Ureter (tissue), 1 donor: Measurements from ENCODE around the gene ERC1. TPM values are rescaled to one million over a fixed set of nuclear protein-coding genes. Genes with fewer than 3 reads are reported as not detected.
A peak's percentile ranks its signal among the peaks of the same experiment; 100 is the strongest.

Experiments
- DNase-seq: peaks from one replicate; pipeline ENCODE4 v3.0.0-alpha.2; 2020; ENCODE audit warnings: low spot score
- total RNA-seq: library from RNA; stranded (reverse); gene quantifications from one replicate; pipeline ENCODE4 v1.2.4, GENCODE V29; 2023
- donor health status: DM: yes; HTN: yes; CAD: no.

The ERC1 gene
- total RNA-seq, 1 donor from 2014 or later = 99.2 TPM

DNA sequence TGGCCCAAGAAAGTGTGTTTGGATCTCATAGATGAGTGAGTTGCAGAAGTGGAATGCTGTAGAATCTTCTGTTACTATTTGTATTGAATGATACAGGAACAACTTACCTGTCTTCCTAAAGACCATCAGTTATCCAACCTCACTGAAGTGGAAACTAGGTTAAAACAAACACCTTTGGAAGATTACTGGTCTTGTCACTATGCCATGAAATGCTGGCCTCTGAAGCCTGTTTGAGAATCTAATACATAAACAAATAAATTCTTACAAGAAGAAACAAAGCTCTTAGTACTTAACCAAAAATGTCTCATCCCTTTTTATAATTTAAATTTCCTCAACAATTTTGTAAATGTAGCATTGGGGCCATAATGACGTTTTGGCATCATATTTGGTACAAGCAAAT, 448.2 kb downstream of the ERC1 start:
- DNase-seq = no peak

DNA sequence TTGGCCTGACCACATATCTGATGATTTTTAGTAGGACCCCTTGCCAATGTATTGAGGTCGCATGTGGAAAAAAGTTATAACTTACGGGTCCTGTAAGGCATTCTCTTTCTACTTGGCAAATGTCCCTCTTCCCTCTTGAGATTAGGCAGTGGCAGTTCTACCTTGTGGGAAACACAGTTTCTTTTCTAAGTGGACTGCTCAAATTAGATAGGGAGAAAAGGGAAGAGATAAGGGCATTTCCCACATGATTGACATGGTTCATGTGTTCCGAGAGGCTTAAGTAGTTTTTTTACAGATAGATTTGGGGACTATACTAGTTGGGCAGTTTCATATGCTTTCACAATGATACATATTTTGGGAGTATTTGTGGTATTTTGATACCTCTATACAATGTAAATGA, 448.7 kb downstream of the ERC1 start:
- DNase-seq = no peak

DNA sequence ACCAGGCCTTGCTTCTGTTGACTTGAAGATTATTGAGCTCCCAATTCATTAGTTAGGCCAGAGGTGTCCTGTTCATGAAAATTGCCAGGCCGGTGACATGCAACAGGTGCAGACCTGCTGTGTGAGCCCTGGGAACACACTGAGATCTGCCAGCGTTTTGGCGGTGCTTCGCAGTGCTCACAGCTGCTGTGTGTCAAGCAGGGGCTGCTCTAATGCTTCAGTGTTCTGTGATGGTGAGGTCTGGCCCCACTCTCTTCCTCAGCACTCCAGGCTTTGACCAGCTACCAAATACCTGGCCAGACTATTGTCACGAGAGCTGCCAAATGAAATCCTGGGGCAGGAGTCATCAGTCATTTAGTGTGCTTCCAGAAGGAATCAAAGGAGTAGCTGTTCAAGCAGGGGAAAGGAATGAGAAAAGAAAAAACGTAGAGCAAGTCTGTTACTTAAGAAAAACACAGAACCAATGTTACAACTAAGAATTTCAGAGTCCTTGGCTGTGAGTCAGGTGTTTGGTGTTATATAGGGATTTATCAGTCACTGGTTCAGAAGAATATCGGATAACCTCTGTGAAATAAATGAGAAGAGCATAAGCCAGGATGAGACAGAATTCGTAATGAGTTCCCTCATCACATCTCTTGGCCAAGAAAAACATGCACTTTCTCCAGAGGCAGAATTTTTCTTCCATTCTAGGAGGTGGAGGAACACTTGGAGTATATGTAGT, 452.6 kb downstream of the ERC1 start:
- DNase-seq = no peak

DNA sequence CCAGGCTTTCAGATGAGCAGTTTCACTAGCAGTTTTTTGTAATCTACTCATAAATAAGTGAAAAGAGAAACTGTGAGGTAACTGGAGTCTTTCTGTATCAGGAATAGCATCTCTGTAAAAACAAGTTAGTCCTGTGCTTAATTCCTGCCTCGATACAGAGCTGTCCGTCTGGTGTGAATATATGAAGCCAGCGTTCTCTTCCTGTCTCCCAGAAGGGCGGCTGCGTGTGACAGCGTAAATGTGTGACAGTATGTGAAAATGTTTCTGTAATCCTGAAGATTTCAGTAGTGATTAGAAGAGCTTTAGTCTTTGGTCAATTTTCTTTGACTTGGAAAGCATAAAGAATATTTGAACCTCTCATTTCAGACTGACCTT, 453.1 kb downstream of the ERC1 start:
- no peak for DNase-seq

DNA sequence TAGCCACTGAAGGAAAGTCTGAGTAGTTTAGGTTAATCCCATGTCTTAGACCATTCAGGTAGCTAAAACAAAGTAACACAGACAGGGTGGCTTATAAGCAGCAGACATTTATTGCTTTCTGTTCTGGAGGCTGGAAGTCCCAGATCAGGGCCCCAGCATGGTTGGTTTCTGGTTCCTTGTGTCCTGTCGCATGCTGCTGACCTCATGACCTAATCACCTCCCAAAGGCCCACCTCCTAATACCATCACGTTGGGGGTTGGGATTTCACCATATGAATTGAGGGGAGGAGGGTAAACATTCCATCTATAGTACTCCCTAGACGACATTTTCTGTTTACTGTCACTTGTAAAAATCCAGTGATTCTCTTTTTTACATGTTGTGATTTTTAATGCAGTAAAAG, 454.8 kb downstream of the ERC1 start:
- DNase-seq = no peak

DNA sequence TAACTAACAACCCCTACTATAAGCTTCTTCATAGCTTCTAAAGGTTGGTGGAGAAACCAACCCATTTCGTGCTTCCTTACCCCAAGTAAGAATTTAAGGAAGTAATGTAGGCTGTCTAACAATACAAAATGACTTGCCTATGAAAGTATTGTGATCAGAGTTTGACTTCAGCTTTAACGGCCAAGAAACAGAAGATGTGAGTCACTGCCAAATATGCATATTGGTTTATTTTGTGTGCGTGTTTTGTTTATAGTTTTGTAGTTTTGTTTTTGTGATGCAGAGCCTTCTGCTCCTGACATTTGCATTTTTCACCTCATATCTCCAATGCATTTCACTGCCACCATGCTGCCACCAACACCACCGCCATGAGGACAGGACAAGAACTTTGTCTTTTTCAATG, 457.3 kb downstream of the ERC1 start:
- DNase-seq = no peak

DNA sequence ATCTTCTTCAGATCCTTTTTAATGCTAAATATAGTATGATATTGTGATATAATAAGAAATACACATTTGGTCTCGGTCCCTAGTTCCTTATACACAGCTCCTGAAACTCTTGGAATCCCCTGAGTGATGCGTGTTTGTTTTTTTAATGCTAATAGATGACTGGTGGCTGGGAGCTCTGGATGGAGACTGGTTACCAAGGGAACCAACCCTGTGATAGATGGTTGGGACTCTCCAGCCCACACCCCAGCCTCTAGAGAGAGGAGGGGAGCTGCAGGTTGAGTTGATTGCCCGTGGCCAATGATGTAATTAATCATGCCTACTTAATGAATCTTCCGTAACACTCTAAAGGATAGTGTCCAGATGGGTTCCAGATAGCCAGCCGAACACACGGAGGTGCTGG, 462.8 kb downstream of the ERC1 start:
- DNase-seq = no peak

DNA sequence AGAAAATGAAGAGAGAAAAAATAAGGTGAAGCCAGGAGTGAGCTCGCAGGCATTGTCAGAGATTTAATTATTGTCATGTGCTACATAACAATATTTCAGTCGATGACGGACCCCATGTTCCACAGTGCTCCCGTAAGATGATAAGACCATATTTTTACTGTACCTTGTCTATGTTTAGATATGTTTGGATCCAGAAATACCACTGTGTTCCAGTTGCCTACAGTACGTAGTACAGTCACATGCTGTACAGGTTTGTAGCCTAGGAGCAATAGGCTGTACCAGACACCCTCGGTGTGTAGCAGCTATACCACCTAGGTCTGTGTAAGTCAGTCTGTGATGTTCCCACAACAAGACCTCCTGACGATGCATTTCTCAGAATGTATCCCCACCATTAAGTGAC, 465.9 kb downstream of the ERC1 start:
- DNase-seq = no peak

DNA sequence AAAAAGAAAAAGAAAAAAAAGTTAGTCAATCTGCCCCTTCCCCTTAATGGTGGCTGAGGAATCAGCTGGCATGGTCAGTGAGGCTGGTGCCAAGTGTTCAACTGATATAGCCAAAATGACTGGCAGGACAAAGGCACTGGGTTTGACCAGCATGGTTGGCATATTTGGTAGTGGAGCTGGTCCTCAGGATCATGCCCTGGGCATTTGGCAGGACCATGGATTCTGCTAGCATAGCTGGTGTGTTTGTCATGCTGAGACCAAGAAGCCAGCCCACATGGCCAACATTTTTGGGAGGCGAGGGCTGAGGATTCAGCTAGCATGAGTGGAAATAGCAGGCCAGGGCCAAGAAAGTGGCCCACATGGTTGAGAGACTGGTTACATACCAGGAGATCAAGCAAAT, 466.9 kb downstream of the ERC1 start:
- DNase-seq = peak; percentile 47

DNA sequence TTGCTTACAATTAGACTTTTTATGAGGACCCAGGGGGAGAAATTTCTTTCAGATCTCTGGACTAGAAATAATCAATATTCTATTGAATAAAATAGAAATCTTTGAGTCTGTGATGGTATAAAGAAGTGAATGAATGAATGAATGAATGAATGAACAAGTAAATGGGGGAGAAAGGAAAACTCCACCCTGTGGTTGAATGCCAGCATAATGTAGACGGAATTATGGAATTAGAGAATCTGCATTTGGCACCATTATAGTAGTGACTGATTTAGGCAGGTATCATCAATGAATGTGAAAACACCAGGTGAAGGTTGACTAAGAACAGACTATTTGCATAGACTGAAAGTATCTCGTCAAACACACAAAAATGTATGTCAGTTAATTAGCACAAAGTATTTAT, 468.3 kb downstream of the ERC1 start:
- no peak for DNase-seq

DNA sequence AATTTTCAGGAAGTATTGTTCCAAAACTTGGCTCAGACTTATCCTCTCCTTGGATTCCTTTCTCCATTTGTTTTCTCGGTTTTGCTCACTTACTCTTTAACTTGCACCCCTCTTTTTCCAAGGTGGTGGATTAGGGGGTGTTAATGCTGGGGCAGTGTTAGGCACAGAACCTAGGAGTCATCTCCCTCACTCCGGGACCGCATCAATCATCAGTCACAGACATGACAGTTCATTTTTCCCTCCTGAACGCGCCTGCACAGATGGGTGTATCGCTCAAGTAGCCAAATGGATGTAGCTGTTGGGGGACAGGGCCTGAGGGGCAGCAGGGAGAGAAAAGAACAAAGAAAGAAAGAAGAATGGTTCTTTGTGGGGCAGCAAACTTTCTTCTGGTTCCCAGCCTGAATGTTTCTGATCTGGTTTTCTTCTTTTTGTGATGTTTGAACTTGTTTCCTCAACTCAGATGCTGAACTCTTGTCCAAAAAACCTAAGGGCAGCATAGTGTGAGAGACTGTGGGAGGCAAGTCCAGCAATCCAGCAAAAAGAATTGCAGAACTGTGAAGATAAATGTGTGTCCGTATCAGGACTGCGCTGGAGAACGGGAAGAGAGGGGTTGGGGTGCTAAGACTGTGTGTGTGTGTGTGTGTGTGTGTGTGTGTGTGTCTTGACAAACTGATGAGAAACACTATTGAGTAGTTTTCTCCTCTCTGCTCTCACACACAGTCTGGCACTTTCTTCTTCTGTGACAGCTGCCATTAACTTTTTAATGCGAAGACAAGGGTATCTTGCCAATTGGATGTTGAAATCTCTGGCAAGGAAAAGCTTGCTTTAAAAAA, 472.3 kb downstream of the ERC1 start:
- DNase-seq = no peak

DNA sequence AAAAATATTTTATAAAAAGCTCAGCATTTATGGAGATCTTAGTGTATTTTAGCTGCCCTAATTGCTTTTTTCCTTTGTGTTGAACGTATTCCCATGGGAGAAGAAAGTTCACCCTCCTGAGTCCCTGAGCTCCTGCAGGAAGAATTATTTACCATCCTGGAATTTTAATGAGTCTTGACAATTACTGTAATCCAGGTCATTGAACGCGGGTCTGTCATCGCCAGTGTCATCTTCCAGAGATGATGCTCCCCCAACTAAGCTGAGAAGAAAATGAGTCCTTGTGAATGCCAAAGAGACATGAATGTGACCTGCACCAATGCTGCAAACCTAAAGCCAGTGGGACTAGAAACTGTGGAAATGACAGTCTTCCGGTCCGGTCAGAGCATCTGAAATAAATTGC, 473.9 kb downstream of the ERC1 start:
- no peak for DNase-seq

DNA sequence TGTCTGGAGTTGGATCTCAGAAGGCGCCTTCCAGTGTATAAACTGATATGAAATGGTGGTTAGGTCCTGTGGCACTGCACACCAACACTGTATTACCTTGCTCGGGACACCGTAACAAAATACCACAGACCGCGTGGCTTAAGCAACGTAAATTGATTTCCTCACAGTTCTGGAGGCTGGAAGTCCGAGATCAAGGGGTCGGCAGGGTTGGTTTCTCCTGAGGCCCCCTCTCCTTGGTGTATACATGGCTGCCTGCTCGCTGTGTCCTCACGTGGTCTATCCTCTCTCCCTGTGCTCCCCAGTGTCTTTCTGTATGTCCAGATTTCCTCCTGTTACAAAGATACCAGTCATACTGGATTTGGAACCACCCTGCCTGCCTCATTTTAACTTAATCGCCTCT, 475.0 kb downstream of the ERC1 start:
- no peak for DNase-seq

DNA sequence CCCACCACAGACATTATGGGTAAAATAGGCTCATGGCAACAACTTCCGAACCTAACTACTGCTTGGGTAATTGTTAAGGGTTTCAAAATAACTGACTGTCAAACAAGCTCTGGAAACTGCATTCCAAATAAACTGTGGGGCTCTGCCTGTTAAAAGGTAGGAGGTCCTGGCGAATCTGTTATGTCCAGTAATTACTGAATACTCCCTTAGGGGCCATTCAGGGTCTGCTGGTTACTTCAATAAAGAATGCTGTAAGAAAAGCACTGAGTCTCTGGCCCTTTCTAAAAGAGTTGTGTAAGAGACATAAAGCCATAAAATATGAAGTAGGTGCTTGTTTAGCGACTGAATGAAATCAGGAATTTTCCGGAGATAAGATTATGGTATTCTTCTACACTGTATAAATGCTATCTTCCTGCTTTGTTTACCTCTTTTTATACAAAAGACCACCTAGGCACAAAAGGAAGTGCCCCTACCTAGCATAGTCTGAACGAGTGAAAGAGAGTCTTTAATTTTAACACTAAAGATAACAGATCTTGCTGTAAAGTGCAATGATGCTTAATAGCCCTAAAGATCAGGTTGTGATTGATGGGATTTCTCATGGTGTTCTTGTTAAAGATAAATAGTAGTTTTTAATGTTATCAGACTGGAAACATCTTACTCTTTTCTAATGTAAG, 475.6 kb downstream of the ERC1 start:
- no peak for DNase-seq

DNA sequence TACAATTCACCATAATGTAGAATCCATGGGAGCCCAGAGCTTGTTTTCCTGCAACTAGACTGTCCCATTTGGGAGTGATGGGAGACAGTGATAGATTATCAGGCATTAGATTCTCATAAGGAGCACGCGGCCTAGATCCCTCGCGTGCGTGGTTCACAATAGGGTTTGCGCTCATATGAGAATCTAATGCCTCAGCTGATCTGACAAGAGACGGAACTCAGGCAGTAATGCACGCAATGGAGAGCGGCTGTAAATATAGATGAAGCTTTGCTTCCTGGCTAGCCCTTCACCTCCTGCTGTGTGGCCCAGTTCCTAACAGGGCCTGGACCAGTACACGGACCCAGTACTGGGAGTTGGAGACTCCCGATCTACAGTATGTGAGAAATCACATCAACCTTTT, 476.7 kb downstream of the ERC1 start:
- DNase-seq = no peak

DNA sequence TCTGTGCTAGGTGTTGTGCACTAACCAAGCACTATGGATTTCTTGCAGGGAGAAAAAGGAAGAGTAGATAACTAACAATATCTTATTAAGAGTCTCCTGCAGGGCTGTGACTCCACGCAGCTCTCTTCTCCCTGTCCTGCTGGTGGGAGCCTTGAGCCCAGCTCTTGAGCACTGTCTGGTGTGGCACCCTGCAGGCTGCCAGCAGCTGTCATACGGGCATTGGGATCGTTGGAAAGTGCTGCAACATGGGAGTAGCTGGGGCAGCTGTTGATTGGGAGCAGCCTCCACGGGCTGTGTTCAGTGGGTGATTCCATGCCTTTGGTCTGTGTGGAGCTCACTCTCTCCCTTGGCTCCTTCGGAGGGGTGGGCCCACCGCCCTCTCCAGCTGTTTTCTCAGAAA, 478.0 kb downstream of the ERC1 start:
- DNase-seq = no peak

DNA sequence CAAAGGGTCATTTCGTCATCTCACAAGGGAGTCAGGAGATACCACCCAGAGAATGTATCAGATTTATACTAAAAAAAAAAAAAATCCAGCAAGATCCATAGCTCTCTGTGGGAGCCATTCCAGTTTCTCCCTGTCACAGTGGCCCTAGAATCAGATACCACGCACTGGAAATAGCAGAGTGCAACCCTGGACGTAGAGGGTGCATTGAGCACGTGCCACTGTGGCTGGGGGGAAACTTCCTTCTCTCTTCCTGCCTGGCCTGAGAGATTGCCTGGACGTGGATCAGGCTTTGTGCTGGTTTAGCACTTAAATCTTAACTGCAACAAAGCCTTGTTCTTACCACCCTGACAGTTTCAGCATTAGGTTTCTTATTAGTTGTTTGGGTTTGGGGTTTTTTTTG, 479.0 kb downstream of the ERC1 start:
- no peak for DNase-seq

DNA sequence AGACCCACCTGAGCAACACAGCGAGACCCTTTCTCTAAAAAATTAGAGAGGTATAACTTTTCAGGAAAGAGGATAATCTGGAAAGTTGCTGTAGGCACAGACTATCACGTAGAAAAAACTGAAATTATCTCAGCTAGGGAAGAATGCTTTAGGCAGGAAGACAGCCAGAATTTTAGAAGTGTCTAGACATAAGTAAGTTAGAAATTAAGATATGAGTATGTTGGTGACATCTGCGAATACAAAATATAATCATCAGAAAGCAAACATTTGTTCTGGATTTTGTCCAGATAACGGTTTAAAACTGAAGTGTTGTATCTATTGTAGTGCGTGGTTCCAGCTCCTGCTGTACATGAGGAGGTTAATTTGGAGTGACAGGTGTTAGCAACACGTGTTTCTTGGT, 480.2 kb downstream of the ERC1 start:
- no peak for DNase-seq

DNA sequence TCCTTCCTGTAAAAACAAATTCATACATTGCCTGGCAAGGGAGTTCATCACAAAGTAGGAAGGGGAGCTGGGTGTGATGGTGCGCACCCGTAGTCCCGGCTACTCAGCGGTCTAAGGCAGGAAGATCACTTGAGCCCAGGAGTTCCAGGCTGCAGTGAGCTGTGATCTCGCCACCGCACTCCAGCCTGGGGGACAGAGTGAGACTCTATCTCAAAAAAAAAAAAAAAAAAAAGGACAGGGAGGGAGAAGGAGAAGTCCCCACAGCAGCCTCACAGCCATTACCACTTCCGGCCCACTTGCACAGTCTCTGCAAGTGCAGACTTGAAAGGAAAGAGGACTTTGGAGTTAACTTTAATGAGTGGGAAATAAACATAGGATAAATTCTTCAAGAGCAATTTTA, 482.4 kb downstream of the ERC1 start:
- no peak for DNase-seq

DNA sequence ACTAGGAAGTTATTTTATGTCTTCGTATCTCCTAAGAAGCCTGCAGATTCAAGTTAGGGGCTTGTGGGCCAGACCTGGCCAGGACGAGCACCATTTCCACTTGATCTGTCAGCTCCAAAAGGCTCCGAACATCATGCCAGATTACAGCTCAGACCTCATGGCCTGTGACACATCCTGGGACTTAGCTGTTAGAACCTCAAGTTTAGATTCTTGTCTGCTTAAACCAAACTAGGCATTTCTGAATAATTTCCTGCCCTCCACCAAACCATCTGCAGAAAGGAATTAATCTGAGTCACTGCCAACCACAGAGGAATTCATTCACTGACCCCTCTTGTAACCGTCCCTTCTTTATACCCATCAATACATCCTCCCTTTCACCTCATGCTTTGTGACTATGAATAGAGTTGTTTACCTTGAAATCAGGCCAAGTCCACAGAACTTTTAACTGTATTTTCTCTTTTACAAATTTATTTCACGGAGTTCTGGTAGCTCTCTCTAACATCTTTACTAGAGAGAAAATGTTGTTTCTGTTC, 483.1 kb downstream of the ERC1 start:
- no peak for DNase-seq

DNA sequence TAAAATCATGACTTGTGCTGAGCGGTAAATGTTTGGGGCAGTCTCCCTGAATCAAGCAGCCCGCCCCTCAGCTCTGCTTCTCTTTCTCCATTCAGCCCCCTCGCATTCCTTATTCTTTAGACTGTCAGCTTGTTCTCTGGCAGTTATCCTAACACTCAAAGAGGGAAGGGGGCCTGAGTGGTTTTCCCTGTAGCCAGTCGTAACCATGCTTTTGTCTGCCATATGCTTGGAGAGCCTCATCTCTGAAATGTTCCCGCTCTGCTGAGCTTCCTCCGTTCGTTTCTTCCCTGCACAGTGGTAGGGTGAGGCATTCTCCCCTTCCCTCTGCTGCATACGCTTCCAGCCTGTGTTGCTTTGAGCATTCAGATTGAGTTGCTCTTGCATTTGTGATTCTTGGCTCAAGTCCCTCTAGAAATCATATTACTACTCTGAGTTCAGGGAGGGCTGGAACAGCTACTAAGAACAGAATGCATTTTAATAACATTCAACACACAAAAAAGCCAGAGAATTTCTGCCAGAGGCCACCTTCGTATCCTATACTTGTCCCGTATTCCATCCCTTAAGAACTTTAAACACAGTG, 483.6 kb downstream of the ERC1 start:
- DNase-seq = no peak

DNA sequence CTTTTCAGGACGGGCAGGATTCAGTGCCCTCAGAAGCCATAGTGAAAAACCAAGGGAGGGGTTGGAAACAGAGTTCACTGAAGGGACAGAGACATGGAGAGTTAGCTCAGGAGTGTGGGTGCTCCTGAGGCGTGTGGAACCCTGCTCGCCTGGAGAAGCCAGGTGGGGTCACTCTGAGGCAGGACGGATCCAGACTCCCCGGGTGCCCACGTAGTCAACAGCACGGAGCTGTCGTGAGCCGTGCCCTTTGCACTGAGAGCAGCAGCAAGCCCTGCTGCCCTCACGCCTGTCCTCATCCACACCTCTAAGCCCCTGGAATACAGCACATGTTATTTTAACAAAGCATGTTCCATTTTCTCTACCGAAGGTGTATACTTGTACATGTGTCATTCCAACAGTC, 488.6 kb downstream of the ERC1 start:
- no peak for DNase-seq
